ENCODE measurements around the gene PDLIM4.

The PDLIM4 gene

GRCh38 chr5:132298298-132299212 is 41.1 kb downstream of the PDLIM4 start:
- DNase-seq, result no peak
- Histone ChIP-seq H3K4me1 (ENCODE audit: control insufficient read depth, low read depth, low read length) (no peaks in the 10 kb centered on the region), H3K36me3 (ENCODE audit: control insufficient read depth, insufficient read depth, low read length) (no peaks in the 10 kb centered on the region), H3K9ac (ENCODE audit: low read length) (no peak overlapping the region), H3K27me3 (ENCODE audit: insufficient read depth, low read length, poor library complexity) (no peaks in the 10 kb centered on the region), H2BK5ac (ENCODE audit: low read length) (no peak overlapping the region), H3K4me3 (ENCODE audit: low read length) (no peak overlapping the region), H2BK120ac (ENCODE audit: low read depth, low read length) (no peak overlapping the region), H2BK15ac (replicated peaks; ENCODE audit: low read depth) (no peak overlapping the region), H3K4me2 (ENCODE audit: low read length) (no peak overlapping the region), H3K79me2 (ENCODE audit: control insufficient read depth, insufficient read depth, low read length) (no peaks in the 10 kb centered on the region), H4K5ac (ENCODE audit: low read length) (no peak overlapping the region), H4K8ac (ENCODE audit: low read depth, low read length) (no peak overlapping the region), H2AK5ac (ENCODE audit: low read length) (no peak overlapping the region), H3K4ac (ENCODE audit: low read depth, low read length) (no peak overlapping the region), H3K56ac (ENCODE audit: low read length) (no peak overlapping the region), H3K23ac (ENCODE audit: low read length) (no peak overlapping the region), H3K79me1 (ENCODE audit: low read length) (no peaks in the 10 kb centered on the region), H3K18ac (ENCODE audit: low read length) (no peak overlapping the region), H3K27ac (ENCODE audit: low read depth, low read length) (no peak overlapping the region)
- no CpG with 5 or more reads among the region's 6 CpGs for WGBS (ENCODE audit: extremely low coverage, insufficient coverage, low lambda C conversion rate)

GRCh38 chr5:132299917-132300316 is 42.4 kb downstream of the PDLIM4 start:
- H3K56ac ChIP-seq (ENCODE audit: low read length), result no peak overlapping the region
- H2BK5ac ChIP-seq (ENCODE audit: low read length), result no peak overlapping the region
- no peak overlapping the region for H3K18ac ChIP-seq (ENCODE audit: low read length)
- no peaks in the 10 kb centered on the region for H3K79me2 ChIP-seq (ENCODE audit: control insufficient read depth, insufficient read depth, low read length)
- no peak overlapping the region for H2BK15ac ChIP-seq (replicated peaks; ENCODE audit: low read depth)
- no peak for DNase-seq
- no peak overlapping the region for H2BK120ac ChIP-seq (ENCODE audit: low read depth, low read length)
- WGBS (ENCODE audit: extremely low coverage, insufficient coverage, low lambda C conversion rate), result no CpG with 5 or more reads among the region's 2 CpGs
- no peak overlapping the region for H2AK5ac ChIP-seq (ENCODE audit: low read length)
- H3K4ac ChIP-seq (ENCODE audit: low read depth, low read length), result no peak overlapping the region
- H3K23ac ChIP-seq (ENCODE audit: low read length), result no peak overlapping the region
- H3K79me1 ChIP-seq (ENCODE audit: low read length), result no peaks in the 10 kb centered on the region
- H3K4me2 ChIP-seq (ENCODE audit: low read length), result no peak overlapping the region
- H3K27me3 ChIP-seq (ENCODE audit: insufficient read depth, low read length, poor library complexity), result no peaks in the 10 kb centered on the region
- H3K4me3 ChIP-seq (ENCODE audit: low read length), result no peak overlapping the region
- no peaks in the 10 kb centered on the region for H3K4me1 ChIP-seq (ENCODE audit: control insufficient read depth, low read depth, low read length)
- H4K8ac ChIP-seq (ENCODE audit: low read depth, low read length), result no peak overlapping the region
- no peak overlapping the region for H3K9ac ChIP-seq (ENCODE audit: low read length)
- no peaks in the 10 kb centered on the region for H3K36me3 ChIP-seq (ENCODE audit: control insufficient read depth, insufficient read depth, low read length)
- no peak overlapping the region for H3K27ac ChIP-seq (ENCODE audit: low read depth, low read length)
- H4K5ac ChIP-seq (ENCODE audit: low read length), result no peak overlapping the region

- Histone ChIP-seq H3K9ac (ENCODE audit: low read length) (no peak overlapping the region), H3K79me1 (ENCODE audit: low read length) (no peaks in the 10 kb centered on the region), H3K36me3 (ENCODE audit: control insufficient read depth, insufficient read depth, low read length) (no peaks in the 10 kb centered on the region), H2BK5ac (ENCODE audit: low read length) (no peak overlapping the region), H2BK15ac (replicated peaks; ENCODE audit: low read depth) (no peak overlapping the region), H2AK5ac (ENCODE audit: low read length) (no peak overlapping the region), H3K4me1 (ENCODE audit: control insufficient read depth, low read depth, low read length) (no peaks in the 10 kb centered on the region), H3K4ac (ENCODE audit: low read depth, low read length) (no peak overlapping the region), H3K56ac (ENCODE audit: low read length) (no peak overlapping the region), H3K4me2 (ENCODE audit: low read length) (no peak overlapping the region), H3K27me3 (ENCODE audit: insufficient read depth, low read length, poor library complexity) (no peaks in the 10 kb centered on the region), H3K27ac (ENCODE audit: low read depth, low read length) (no peak overlapping the region), H2BK120ac (ENCODE audit: low read depth, low read length) (no peak overlapping the region), H4K5ac (ENCODE audit: low read length) (no peak overlapping the region), H3K18ac (ENCODE audit: low read length) (no peak overlapping the region), H3K4me3 (ENCODE audit: low read length) (no peak overlapping the region), H4K8ac (ENCODE audit: low read depth, low read length) (no peak overlapping the region), H3K79me2 (ENCODE audit: control insufficient read depth, insufficient read depth, low read length) (no peaks in the 10 kb centered on the region), H3K23ac (ENCODE audit: low read length) (no peak overlapping the region)
- WGBS (ENCODE audit: extremely low coverage, insufficient coverage, low lambda C conversion rate), result no CpG with 5 or more reads among the region's 6 CpGs
- no peak for DNase-seq
Observed at GRCh38 chr5:132300577-132301343, 43.3 kb downstream of the PDLIM4 start.

- Histone ChIP-seq H2BK15ac (replicated peaks; ENCODE audit: low read depth) (no peak overlapping the region), H3K4me3 (ENCODE audit: low read length) (no peak overlapping the region), H4K8ac (ENCODE audit: low read depth, low read length) (no peak overlapping the region), H3K79me2 (ENCODE audit: control insufficient read depth, insufficient read depth, low read length) (no peaks in the 10 kb centered on the region), H2BK5ac (ENCODE audit: low read length) (no peak overlapping the region), H3K23ac (ENCODE audit: low read length) (no peak overlapping the region), H3K4ac (ENCODE audit: low read depth, low read length) (no peak overlapping the region), H2AK5ac (ENCODE audit: low read length) (no peak overlapping the region), H3K4me1 (ENCODE audit: control insufficient read depth, low read depth, low read length) (no peaks in the 10 kb centered on the region), H2BK120ac (ENCODE audit: low read depth, low read length) (no peak overlapping the region), H4K5ac (ENCODE audit: low read length) (no peak overlapping the region), H3K4me2 (ENCODE audit: low read length) (no peak overlapping the region), H3K36me3 (ENCODE audit: control insufficient read depth, insufficient read depth, low read length) (no peaks in the 10 kb centered on the region), H3K18ac (ENCODE audit: low read length) (no peak overlapping the region), H3K27me3 (ENCODE audit: insufficient read depth, low read length, poor library complexity) (no peaks in the 10 kb centered on the region), H3K56ac (ENCODE audit: low read length) (no peak overlapping the region), H3K9ac (ENCODE audit: low read length) (no peak overlapping the region), H3K79me1 (ENCODE audit: low read length) (no peaks in the 10 kb centered on the region), H3K27ac (ENCODE audit: low read depth, low read length) (no peak overlapping the region)
- WGBS (ENCODE audit: extremely low coverage, insufficient coverage, low lambda C conversion rate), result no CpG with 5 or more reads among the region's 11 CpGs
- no peak for DNase-seq
Observed at GRCh38 chr5:132301344-132302271, 44.1 kb downstream of the PDLIM4 start.

GRCh38 chr5:132302413-132302812 is 44.9 kb downstream of the PDLIM4 start:
- H3K56ac ChIP-seq (ENCODE audit: low read length), result no peak overlapping the region
- no peak for DNase-seq
- H3K79me1 ChIP-seq (ENCODE audit: low read length), result no peaks in the 10 kb centered on the region
- H4K8ac ChIP-seq (ENCODE audit: low read depth, low read length), result no peak overlapping the region
- H2BK15ac ChIP-seq (replicated peaks; ENCODE audit: low read depth), result no peak overlapping the region
- no peak overlapping the region for H3K4me2 ChIP-seq (ENCODE audit: low read length)
- no peaks in the 10 kb centered on the region for H3K4me1 ChIP-seq (ENCODE audit: control insufficient read depth, low read depth, low read length)
- H2AK5ac ChIP-seq (ENCODE audit: low read length), result no peak overlapping the region
- H3K27me3 ChIP-seq (ENCODE audit: insufficient read depth, low read length, poor library complexity), result no peaks in the 10 kb centered on the region
- no peaks in the 10 kb centered on the region for H3K36me3 ChIP-seq (ENCODE audit: control insufficient read depth, insufficient read depth, low read length)
- no peak overlapping the region for H2BK5ac ChIP-seq (ENCODE audit: low read length)
- no peak overlapping the region for H3K4me3 ChIP-seq (ENCODE audit: low read length)
- H2BK120ac ChIP-seq (ENCODE audit: low read depth, low read length), result no peak overlapping the region
- no peak overlapping the region for H3K27ac ChIP-seq (ENCODE audit: low read depth, low read length)
- no peak overlapping the region for H3K4ac ChIP-seq (ENCODE audit: low read depth, low read length)
- no peak overlapping the region for H3K9ac ChIP-seq (ENCODE audit: low read length)
- WGBS (ENCODE audit: extremely low coverage, insufficient coverage, low lambda C conversion rate), result no CpG with 5 or more reads among the region's 3 CpGs
- H3K79me2 ChIP-seq (ENCODE audit: control insufficient read depth, insufficient read depth, low read length), result no peaks in the 10 kb centered on the region
- no peak overlapping the region for H3K18ac ChIP-seq (ENCODE audit: low read length)
- H4K5ac ChIP-seq (ENCODE audit: low read length), result no peak overlapping the region
- H3K23ac ChIP-seq (ENCODE audit: low read length), result no peak overlapping the region
